GM18508 (cell line): ENCODE data around the gene PILRB.

Experiments used
- ATAC-seq: cut with Tn5 transposase; IDR thresholded peaks from one replicate; pipeline ENCODE4 v1.9.1; 2021; ENCODE audit warnings: moderate number of reproducible peaks; ENCODE audit not compliant: insufficient read depth, unreplicated experiment

Gene PILRB

GRCh38 chr7:100400656-100401055 lies 42.7 kb downstream of the PILRB start:
- no peak for ATAC-seq

- ATAC-seq, result no peak
Observed at GRCh38 chr7:100401811-100402210, 43.9 kb downstream of the PILRB start.

GRCh38 chr7:100402241-100402640 lies 44.3 kb downstream of the PILRB start:
- ATAC-seq, result no peak

GRCh38 chr7:100406767-100407166 lies 48.9 kb downstream of the PILRB start:
- no peak for ATAC-seq

GRCh38 chr7:100407285-100408180 lies 49.6 kb downstream of the PILRB start:
- no peak for ATAC-seq

GRCh38 chr7:100411101-100411500 lies 53.2 kb downstream of the PILRB start:
- no peak for ATAC-seq

GRCh38 chr7:100413346-100413745 lies 55.4 kb downstream of the PILRB start:
- no peak for ATAC-seq

- ATAC-seq, result no peak
Observed at GRCh38 chr7:100413889-100414288, 56.0 kb downstream of the PILRB start.

- ATAC-seq, result no peak
Observed at GRCh38 chr7:100415448-100415847, 57.5 kb downstream of the PILRB start.
